Measurements from ENCODE around the gene RITA1. TPM values are rescaled to one million over a fixed set of nuclear protein-coding genes. Genes with fewer than 3 reads are reported as not detected.

The RITA1 gene
- total RNA-seq, 1 donor: 22.4 TPM

GRCh38 chr12:113152196-113152834, 33.2 kb upstream of the RITA1 start:
- H3K4me2 ChIP-seq (ENCODE audit: insufficient read depth, low read length): peak overlapping the region; percentile 75

GRCh38 chr12:113152835-113153814, 32.4 kb upstream of the RITA1 start:
- Histone ChIP-seq H3K79me2 (ENCODE audit: insufficient read depth, low read length) (no peaks in the 10 kb centered on the region), H3K27ac (ENCODE audit: low read depth, low read length) (no peak overlapping the region), H3K4me1 (ENCODE audit: insufficient read depth, low read length) (peaks cover 6% of the 10 kb centered on the region), H3K27me3 (ENCODE audit: insufficient read depth, low read length) (peaks cover 49% of the 10 kb centered on the region), H4K20me1 (ENCODE audit: insufficient read depth, low read length) (no peaks in the 10 kb centered on the region), H3K4me2 (ENCODE audit: insufficient read depth, low read length) (peak overlapping the region; percentile 75), H3K4me3 (ENCODE audit: insufficient read depth, low read length) (peak overlapping the region; percentile 58), H3K9me3 (ENCODE audit: low read depth, low read length) (no peaks in the 10 kb centered on the region), H2AFZ (ENCODE audit: low read length) (no peak overlapping the region), H3K36me3 (ENCODE audit: insufficient read depth, low read length) (peaks cover 5% of the 10 kb centered on the region)
- peak; percentile 99 for DNase-seq (ENCODE audit: insufficient read length, low spot score, missing footprints)
- peak; percentile 26 for TF ChIP-seq CTCF (IDR thresholded peaks at IDR 0.05; ENCODE audit: extremely low read depth, low read depth, low read length)

More at GRCh38 chr12:113152196-113152834, 33.2 kb upstream of the RITA1 start:
- H3K36me3 ChIP-seq (ENCODE audit: insufficient read depth, low read length): no peaks in the 10 kb centered on the region
- peaks cover 6% of the 10 kb centered on the region for H3K4me1 ChIP-seq (ENCODE audit: insufficient read depth, low read length)
- no peak for TF ChIP-seq CTCF (IDR thresholded peaks at IDR 0.05; ENCODE audit: extremely low read depth, low read depth, low read length)
- no peak overlapping the region for H2AFZ ChIP-seq (ENCODE audit: low read length)
- H3K4me3 ChIP-seq (ENCODE audit: insufficient read depth, low read length): peak overlapping the region; percentile 58
- no peaks in the 10 kb centered on the region for H3K9me3 ChIP-seq (ENCODE audit: low read depth, low read length)
- DNase-seq (ENCODE audit: insufficient read length, low spot score, missing footprints): no peak
- H3K27me3 ChIP-seq (ENCODE audit: insufficient read depth, low read length): peaks cover 49% of the 10 kb centered on the region
- no peaks in the 10 kb centered on the region for H3K79me2 ChIP-seq (ENCODE audit: insufficient read depth, low read length)
- H3K27ac ChIP-seq (ENCODE audit: low read depth, low read length): no peak overlapping the region
- no peaks in the 10 kb centered on the region for H4K20me1 ChIP-seq (ENCODE audit: insufficient read depth, low read length)

GRCh38 chr12:113154351-113154973, 31.1 kb upstream of the RITA1 start:
- H3K36me3 ChIP-seq (ENCODE audit: insufficient read depth, low read length): peaks cover 10% of the 10 kb centered on the region
- H3K4me1 ChIP-seq (ENCODE audit: insufficient read depth, low read length): peaks cover 6% of the 10 kb centered on the region
- H3K4me2 ChIP-seq (ENCODE audit: insufficient read depth, low read length): peak overlapping the region; percentile 32
- H3K4me3 ChIP-seq (ENCODE audit: insufficient read depth, low read length): peak overlapping the region; percentile 28
- peaks cover 49% of the 10 kb centered on the region for H3K27me3 ChIP-seq (ENCODE audit: insufficient read depth, low read length)
- H3K27ac ChIP-seq (ENCODE audit: low read depth, low read length): no peak overlapping the region
- H3K9me3 ChIP-seq (ENCODE audit: low read depth, low read length): no peaks in the 10 kb centered on the region
- H2AFZ ChIP-seq (ENCODE audit: low read length): no peak overlapping the region
- peaks cover 1% of the 10 kb centered on the region for H4K20me1 ChIP-seq (ENCODE audit: insufficient read depth, low read length)
- no peak for TF ChIP-seq CTCF (IDR thresholded peaks at IDR 0.05; ENCODE audit: extremely low read depth, low read depth, low read length)
- no peaks in the 10 kb centered on the region for H3K79me2 ChIP-seq (ENCODE audit: insufficient read depth, low read length)
- peak; percentile 87 for DNase-seq (ENCODE audit: insufficient read length, low spot score, missing footprints)

Measured in osteoblast (primary cell).